Hepatocyte (in vitro differentiated cells): ENCODE data around the gene SUGCT. TPM values are rescaled to one million over a fixed set of nuclear protein-coding genes. Genes with fewer than 3 reads are reported as not detected.

Experiments
- DNase-seq: peaks from one replicate; pipeline ENCODE4 v3.0.0-alpha.2; 2016; ENCODE audit warnings: low spot score
- H2AFZ ChIP-seq: fragments of 200-600 bp; sonication (generic); 2 replicates; pipeline ENCODE4 v1.6.0; 2016; ENCODE audit warnings: antibody characterized with exemption, mild to moderate bottlenecking
- H3K27ac ChIP-seq: fragments of 200-600 bp; sonication (generic); 2 replicates; pipeline ENCODE4 v1.5.1; 2016; ENCODE audit warnings: mild to moderate bottlenecking
- H3K27me3 ChIP-seq: fragments of 200-600 bp; sonication (generic); 2 replicates; pipeline ENCODE4 v1.6.1; 2016
- H3K36me3 ChIP-seq: fragments of 200-600 bp; sonication (generic); replicated peaks from 2 replicates; pipeline ENCODE4 v1.5.1; 2016; ENCODE audit warnings: low read depth; ENCODE audit not compliant: insufficient read depth
- H3K4me1 ChIP-seq: fragments of 200-600 bp; sonication (generic); 2 replicates; pipeline ENCODE4 v1.5.1; 2016; ENCODE audit warnings: mild to moderate bottlenecking, moderate library complexity; ENCODE audit not compliant: insufficient read depth
- H3K4me2 ChIP-seq: fragments of 200-600 bp; sonication (generic); 2 replicates; pipeline ENCODE4 v1.6.0; 2016
- H3K4me3 ChIP-seq: fragments of 200-600 bp; sonication (generic); 2 replicates; pipeline ENCODE4 v1.5.1; 2016; ENCODE audit warnings: mild to moderate bottlenecking
- H3K79me2 ChIP-seq: fragments of 200-600 bp; sonication (generic); 2 replicates; pipeline ENCODE4 v1.6.0; 2017; ENCODE audit warnings: mild to moderate bottlenecking
- H3K9me2 ChIP-seq: fragments of 200-600 bp; sonication (generic); replicated peaks from 2 replicates; pipeline ENCODE4 v1.6.0; 2017; ENCODE audit warnings: mild to moderate bottlenecking; ENCODE audit not compliant: insufficient read depth
- H3K9me3 ChIP-seq: fragments of 200-600 bp; sonication (generic); 2 replicates; pipeline ENCODE4 v1.5.1; 2016; ENCODE audit warnings: low read depth, mild to moderate bottlenecking
- H4K20me1 ChIP-seq: fragments of 200-600 bp; sonication (generic); 2 replicates; pipeline ENCODE4 v1.6.0; 2016; ENCODE audit warnings: mild to moderate bottlenecking; ENCODE audit not compliant: insufficient read depth, poor library complexity, severe bottlenecking
- CTCF ChIP-seq: fragments of 200-600 bp; sonication (generic); IDR thresholded peaks from 2 replicates; pipeline ENCODE4 v1.5.1; 2016; ENCODE audit warnings: antibody characterized with exemption, mild to moderate bottlenecking; ENCODE audit not compliant: poor library complexity
- EZH2 ChIP-seq: fragments of 200-600 bp; sonication (generic); IDR thresholded peaks from 2 replicates; pipeline ENCODE4 v1.6.1; 2016; ENCODE audit warnings: antibody characterized with exemption, mild to moderate bottlenecking, borderline replicate concordance
- EZH2phosphoT487 ChIP-seq: fragments of 200-600 bp; sonication (generic); IDR thresholded peaks from one replicate; pipeline ENCODE4 v1.6.1; 2018; ENCODE audit warnings: antibody characterized with exemption, mild to moderate bottlenecking, low read depth, moderate library complexity; ENCODE audit not compliant: unreplicated experiment, severe bottlenecking
- WGBS: methylation state at CpG from one replicate; pipeline ENCODE4 v1.1.6; 2016; ENCODE audit warnings: low lambda C conversion rate; ENCODE audit errors: missing lambda C conversion rate; 5-methylcytosine and 5-hydroxymethylcytosine counted together
- polyA plus RNA-seq: library from polyadenylated mRNA; unstranded; fragments of >200 nt; fragmentation: Nextera tagmentation; extraction: Ambion mirVana; gene quantifications from 2 replicates; pipeline ENCODE4 v1.2.1, GENCODE V29; 2016
- total RNA-seq: library from RNA; depleted of rRNA; stranded (reverse); fragments of >200 nt; gene quantifications from 2 replicates; pipeline ENCODE4 v1.2.3, GENCODE V29; 2014

SUGCT gene
- total and polyA plus RNA-seq, 2 experiments from 2014 or later = 5.1 to 12.0 TPM

- no peak for DNase-seq
- 88% methylated on average over 7 of the region's 7 CpGs for WGBS
Observed at GRCh38 chr7:40520986-40521738, 386.4 kb downstream of the SUGCT start.

GRCh38 chr7:40525764-40526163 is 391.0 kb downstream of the SUGCT start:
- H4K20me1 ChIP-seq = no peaks in the 10 kb centered on the region
- no peak overlapping the region for H3K4me3 ChIP-seq
- no peak overlapping the region for H3K4me2 ChIP-seq
- H3K79me2 ChIP-seq = no peaks in the 10 kb centered on the region
- no peak for TF ChIP-seq EZH2
- TF ChIP-seq EZH2phosphoT487 = no peak
- no peak for TF ChIP-seq CTCF
- H3K9me3 ChIP-seq = no peaks in the 10 kb centered on the region
- H3K9me2 ChIP-seq = no peaks in the 10 kb centered on the region
- H3K27me3 ChIP-seq = no peaks in the 10 kb centered on the region
- 80% methylated on average over 3 of the region's 3 CpGs for WGBS
- no peak overlapping the region for H3K27ac ChIP-seq
- no peak overlapping the region for H2AFZ ChIP-seq
- H3K4me1 ChIP-seq = no peaks in the 10 kb centered on the region
- DNase-seq = no peak
- H3K36me3 ChIP-seq = no peaks in the 10 kb centered on the region

More at GRCh38 chr7:40520986-40521738, 386.4 kb downstream of the SUGCT start:
- Histone ChIP-seq H2AFZ (no peak overlapping the region), H4K20me1 (no peaks in the 10 kb centered on the region), H3K36me3 (no peaks in the 10 kb centered on the region), H3K79me2 (no peaks in the 10 kb centered on the region), H3K27me3 (no peaks in the 10 kb centered on the region), H3K4me2 (no peak overlapping the region), H3K4me3 (no peak overlapping the region), H3K27ac (no peak overlapping the region), H3K9me3 (no peaks in the 10 kb centered on the region), H3K4me1 (no peaks in the 10 kb centered on the region), H3K9me2 (no peaks in the 10 kb centered on the region)
- no peak for TF ChIP-seq EZH2
- no peak for TF ChIP-seq CTCF
- no peak for TF ChIP-seq EZH2phosphoT487

GRCh38 chr7:40526951-40527715 is 392.3 kb downstream of the SUGCT start:
- Histone ChIP-seq H3K9me2 (no peaks in the 10 kb centered on the region), H3K36me3 (no peaks in the 10 kb centered on the region), H3K4me3 (no peak overlapping the region), H2AFZ (no peak overlapping the region), H3K27me3 (no peaks in the 10 kb centered on the region), H4K20me1 (no peaks in the 10 kb centered on the region), H3K79me2 (no peaks in the 10 kb centered on the region), H3K4me2 (peak overlapping the region; percentile 7), H3K27ac (peak overlapping the region; percentile 42), H3K9me3 (no peaks in the 10 kb centered on the region), H3K4me1 (no peaks in the 10 kb centered on the region)
- no peak for DNase-seq
- 73% methylated on average over 1 of the region's 1 CpG for WGBS
- TF ChIP-seq EZH2phosphoT487 (no peak), EZH2 (no peak), CTCF (no peak)
